Ascending aorta (tissue), 2 donors: Measurements from ENCODE around the gene HIGD1B. TPM values are rescaled to one million over a fixed set of nuclear protein-coding genes. Genes with fewer than 3 reads are reported as not detected.

ENCODE experiments used
- DNase-seq, 2 donors: peaks; one replicate each; pipeline ENCODE4 v3.0.0-alpha.2; 2019; ENCODE audit warnings: low spot score in 2 of 2
- H3K27ac ChIP-seq, 2 donors: fragments of 200-600 bp; sonication (generic); one replicate each; pipeline ENCODE4 v1.5.1; 2016 to 2017; ENCODE audit warnings: mild to moderate bottlenecking in 1 of 2
- H3K27me3 ChIP-seq: fragments of 200-600 bp; sonication (generic); one replicate; pipeline ENCODE4 v1.5.1; 2017
- H3K36me3 ChIP-seq, 2 donors: fragments of 200-600 bp; sonication (generic); one replicate each; pipeline ENCODE4 v1.5.1; 2016
- H3K4me1 ChIP-seq, 2 donors: fragments of 200-600 bp; sonication (generic); one replicate each; pipeline ENCODE4 v1.5.1; 2016 to 2017; ENCODE audit warnings: mild to moderate bottlenecking in 1 of 2
- H3K4me3 ChIP-seq, 2 donors: fragments of 200-600 bp; sonication (generic); one replicate each; pipeline ENCODE4 v1.5.1; 2016 to 2017; ENCODE audit warnings: mild to moderate bottlenecking in 1 of 2
- H3K9me3 ChIP-seq, 2 donors: fragments of 200-600 bp; sonication (generic); one replicate each; pipeline ENCODE4 v1.5.1; 2016
- CTCF ChIP-seq, 3 experiments: fragments of 200-600 bp in 2 of 3; fragments of 450-650 bp in 1 of 3; sonication (generic) in 2 of 3; IDR thresholded peaks; one replicate each; pipeline ENCODE4 v1.5.1; 2016 to 2019; ENCODE audit warnings: antibody characterized with exemption in 3 of 3, mild to moderate bottlenecking in 1 of 3, moderate library complexity in 1 of 3
- intact Hi-C: fragments of 100-400 bp; cut with DNase I; formaldehyde crosslinking; loops from one replicate; pipeline ENCODE4 v1.15.1; 2023
- total RNA-seq: library from RNA; depleted of rRNA; stranded (reverse); fragments of >200 nt; gene quantifications from one replicate; pipeline ENCODE4 v1.1.0, GENCODE V29; 2016

HIGD1B gene
- not detected for total RNA-seq

- Histone ChIP-seq H3K27ac (no peak within 1 kb of the TSS), H3K9me3 (no peaks in the 10 kb centered on the region), H3K36me3 (peaks cover 5 to 24% of the 10 kb centered on the region in 2 donors), H3K27me3 (no peaks in the 10 kb centered on the region), H3K4me1 (no peaks in the 10 kb centered on the region), H3K4me3 (no peak within 1 kb of the TSS)
- intact Hi-C loops: no loop called here
- TF ChIP-seq CTCF (IDR thresholded peaks at IDR 0.05): no peak
- no peak for DNase-seq
Observed at GRCh38 chr17:44847586-44847985, at the start of gene HIGD1B. TSS of gene HIGD1B (plus strand) at chr17:44847883. CDS start at chr17:44848153, 270 bp downstream.

- TF ChIP-seq CTCF (IDR thresholded peaks at IDR 0.05): no peak
- peaks cover 16 to 27% of the 10 kb centered on the region in 2 donors for H3K4me1 ChIP-seq
- no peaks in the 10 kb centered on the region for H3K27me3 ChIP-seq
- H3K27ac ChIP-seq: peak overlapping the region; percentile 77 to 84
- no peaks in the 10 kb centered on the region for H3K36me3 ChIP-seq
- peak overlapping the region; percentile 16 to 58 for H3K4me3 ChIP-seq
- intact Hi-C loops: no loop called here
- H3K9me3 ChIP-seq: no peaks in the 10 kb centered on the region
- no peak for DNase-seq
Observed at GRCh38 chr17:44798356-44798755, 49.3 kb upstream of the HIGD1B start.

- Histone ChIP-seq H3K4me3 (no peak overlapping the region), H3K9me3 (no peaks in the 10 kb centered on the region), H3K4me1 (peaks cover 3 to 17% of the 10 kb centered on the region in 2 donors), H3K27me3 (no peaks in the 10 kb centered on the region), H3K36me3 (peaks cover 3 to 9% of the 10 kb centered on the region in 2 donors), H3K27ac (peak overlapping the region; percentile 55 to 57)
- no peak for TF ChIP-seq CTCF (IDR thresholded peaks at IDR 0.05)
- intact Hi-C loops: no loop called here
- no peak for DNase-seq
Observed at GRCh38 chr17:44801880-44802279, 45.8 kb upstream of the HIGD1B start.

GRCh38 chr17:44804302-44805089 is 43.2 kb upstream of the HIGD1B start:
- peaks cover 3 to 9% of the 10 kb centered on the region in 2 donors for H3K36me3 ChIP-seq
- TF ChIP-seq CTCF (IDR thresholded peaks at IDR 0.05): no peak
- H3K27me3 ChIP-seq: no peaks in the 10 kb centered on the region
- intact Hi-C loops: no loop called here
- H3K27ac ChIP-seq: no peak overlapping the region
- H3K9me3 ChIP-seq: no peaks in the 10 kb centered on the region
- no peak overlapping the region for H3K4me3 ChIP-seq
- H3K4me1 ChIP-seq: peaks cover 3 to 9% of the 10 kb centered on the region in 2 donors
- peak in 1 of 2 donors; percentile 49 for DNase-seq

- TF ChIP-seq CTCF (IDR thresholded peaks at IDR 0.05): no peak
- no peak for DNase-seq
- Histone ChIP-seq H3K27me3 (no peaks in the 10 kb centered on the region), H3K27ac (no peak overlapping the region), H3K4me3 (no peak overlapping the region), H3K36me3 (peaks cover 3 to 9% of the 10 kb centered on the region in 2 donors), H3K9me3 (no peaks in the 10 kb centered on the region), H3K4me1 (peaks cover 0 to 12% of the 10 kb centered on the region in 2 donors)
- intact Hi-C loops: no loop called here
Observed at GRCh38 chr17:44807093-44807816, 40.4 kb upstream of the HIGD1B start.
